ENCODE data around the gene MCM3AP. TPM values are rescaled to one million over a fixed set of nuclear protein-coding genes. Genes with fewer than 3 reads are reported as not detected.
A peak's percentile ranks its signal among the peaks of the same experiment; 100 is the strongest.

Gene MCM3AP
- total RNA-seq, 4 donors from 2014 or later, result 96.7 to 178 (median 148) TPM

DNA sequence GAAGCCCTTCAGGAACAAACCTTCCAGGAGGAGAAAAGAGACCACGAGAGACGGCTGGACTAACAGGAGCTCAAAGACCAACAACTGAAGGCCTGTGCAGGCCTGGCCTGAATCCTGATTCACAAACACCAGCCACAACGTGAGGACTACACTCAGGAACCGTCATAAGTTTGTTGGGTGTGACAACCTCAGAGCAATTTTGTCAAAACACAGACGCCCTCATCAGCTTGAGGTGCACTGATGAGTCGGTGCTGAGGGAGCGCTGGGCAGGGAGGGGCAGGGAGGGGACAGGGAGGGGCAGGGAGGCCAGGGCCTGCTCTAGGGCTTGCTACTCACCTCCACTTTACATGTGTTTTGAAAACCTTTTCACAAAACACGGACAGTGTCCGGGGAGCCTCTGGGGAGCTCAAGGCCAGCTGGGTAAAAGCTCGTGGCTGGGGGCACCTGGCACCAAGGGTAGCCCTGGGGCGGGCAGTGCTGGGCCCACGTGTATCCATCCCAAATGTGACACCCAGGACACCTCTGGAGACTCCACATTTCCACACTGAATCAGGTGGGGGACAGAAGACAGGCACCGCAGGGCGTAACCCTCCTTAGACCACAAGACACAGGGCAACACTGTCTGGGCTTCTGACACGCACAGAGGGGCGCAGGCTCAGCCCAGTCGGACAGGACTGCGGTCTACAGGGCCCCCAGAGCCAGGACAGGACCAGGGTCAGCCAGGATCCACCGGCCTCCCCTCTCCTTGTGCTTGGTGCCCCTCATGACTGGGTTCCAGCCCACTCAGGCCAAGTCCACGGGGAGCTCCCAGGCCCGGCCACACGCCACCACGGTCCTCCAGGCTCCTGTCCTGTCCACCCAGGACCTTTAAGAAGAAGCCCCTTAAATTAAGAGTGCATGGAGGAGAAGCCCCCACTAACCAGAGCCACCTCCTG is 73.4 kb downstream of the MCM3AP start:
- no peaks in the 10 kb centered on the region for H3K27me3 ChIP-seq
- peaks cover 0 to 93% (median 0%) of the 10 kb centered on the region in 3 donors for H3K36me3 ChIP-seq
- no peak overlapping the region for H3K4me3 ChIP-seq
- H3K9me3 ChIP-seq, result no peaks in the 10 kb centered on the region
- H3K4me1 ChIP-seq, result no peaks in the 10 kb centered on the region
- TF ChIP-seq CTCF (IDR thresholded peaks at IDR 0.05) (no peak), POLR2A (IDR thresholded peaks at IDR 0.05) (no peak)
- H3K27ac ChIP-seq, result no peak overlapping the region
- DNase-seq, result peak in 2 of 3 donors; percentile 27 to 37

- peaks cover 0 to 96% (median 0%) of the 10 kb centered on the region in 3 donors for H3K36me3 ChIP-seq
- DNase-seq, result peak in 2 of 3 donors; percentile 4 to 21
- no peaks in the 10 kb centered on the region for H3K27me3 ChIP-seq
- H3K9me3 ChIP-seq, result no peaks in the 10 kb centered on the region
- H3K27ac ChIP-seq, result no peak overlapping the region
- H3K4me1 ChIP-seq, result no peaks in the 10 kb centered on the region
- H3K4me3 ChIP-seq, result no peak overlapping the region
- TF ChIP-seq POLR2A (IDR thresholded peaks at IDR 0.05), result no peak
- TF ChIP-seq CTCF (IDR thresholded peaks at IDR 0.05), result no peak
Measured at GRCh38 chr21:46211376-46211775, 74.0 kb downstream of the MCM3AP start.

DNA sequence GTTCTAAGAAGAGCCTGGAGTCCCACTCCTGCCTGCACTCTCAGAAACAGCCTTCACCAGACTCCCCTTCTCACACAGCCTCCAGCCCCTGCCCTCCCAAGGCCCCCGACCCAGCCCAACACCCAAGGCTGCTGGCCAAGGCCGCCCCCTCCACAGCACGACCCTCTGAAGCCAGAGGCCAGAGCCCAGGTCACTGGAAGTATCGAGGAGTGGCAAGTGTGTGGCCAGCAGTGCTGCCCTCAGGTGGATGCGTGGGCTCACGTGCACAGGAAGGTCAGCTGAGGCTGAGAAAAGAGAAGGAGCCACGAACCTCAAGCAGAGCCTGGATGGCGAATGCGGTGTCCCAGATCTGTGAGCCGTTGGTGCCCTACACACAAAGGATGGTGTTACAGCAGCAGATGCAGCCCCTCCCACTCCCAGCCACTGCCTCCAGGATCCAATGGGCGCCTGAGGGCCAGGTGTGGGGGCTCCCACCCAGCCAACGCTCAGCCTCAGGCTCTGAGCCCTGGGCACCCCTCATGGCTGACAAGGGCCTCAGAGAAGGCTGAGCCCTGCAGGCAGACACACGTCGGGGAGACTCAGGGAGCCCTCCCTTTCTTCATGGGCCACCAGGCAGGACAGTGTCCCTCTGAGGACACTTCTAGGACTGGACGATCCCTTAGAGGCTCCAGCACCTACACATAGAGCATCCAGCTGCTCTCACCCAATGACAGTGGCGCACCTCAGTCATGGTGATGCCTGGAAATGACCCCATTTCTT is 74.9 kb downstream of the MCM3AP start:
- peak in 1 of 3 donors; percentile 28 for DNase-seq
- Histone ChIP-seq H3K4me1 (no peaks in the 10 kb centered on the region), H3K27me3 (no peaks in the 10 kb centered on the region), H3K9me3 (no peaks in the 10 kb centered on the region), H3K36me3 (peaks cover 0 to 97% (median 0%) of the 10 kb centered on the region in 3 donors), H3K27ac (no peak overlapping the region), H3K4me3 (no peak overlapping the region)
- no peak for TF ChIP-seq POLR2A (IDR thresholded peaks at IDR 0.05)
- TF ChIP-seq CTCF (IDR thresholded peaks at IDR 0.05), result no peak

- TF ChIP-seq POLR2A (IDR thresholded peaks at IDR 0.05), result no peak
- no peak for TF ChIP-seq CTCF (IDR thresholded peaks at IDR 0.05)
- Histone ChIP-seq H3K27ac (no peak overlapping the region), H3K4me3 (no peak overlapping the region), H3K27me3 (no peaks in the 10 kb centered on the region), H3K9me3 (no peaks in the 10 kb centered on the region), H3K36me3 (peaks cover 0 to 97% (median 0%) of the 10 kb centered on the region in 3 donors), H3K4me1 (no peaks in the 10 kb centered on the region)
- peak in 1 of 3 donors; percentile 37 for DNase-seq
Measured at GRCh38 chr21:46208761-46209721, 76.4 kb downstream of the MCM3AP start.

Data from Peyer's patch (tissue), 4 donors.